ENCODE data around the gene ATP6V0E1.
A peak's percentile ranks its signal among the peaks of the same experiment; 100 is the strongest.
"Not testable (repeated sequence)": the region's sequence is repeated elsewhere in the genome, so short reads cannot be mapped to it uniquely, and the experiment has no call there.

Gene ATP6V0E1

DNA sequence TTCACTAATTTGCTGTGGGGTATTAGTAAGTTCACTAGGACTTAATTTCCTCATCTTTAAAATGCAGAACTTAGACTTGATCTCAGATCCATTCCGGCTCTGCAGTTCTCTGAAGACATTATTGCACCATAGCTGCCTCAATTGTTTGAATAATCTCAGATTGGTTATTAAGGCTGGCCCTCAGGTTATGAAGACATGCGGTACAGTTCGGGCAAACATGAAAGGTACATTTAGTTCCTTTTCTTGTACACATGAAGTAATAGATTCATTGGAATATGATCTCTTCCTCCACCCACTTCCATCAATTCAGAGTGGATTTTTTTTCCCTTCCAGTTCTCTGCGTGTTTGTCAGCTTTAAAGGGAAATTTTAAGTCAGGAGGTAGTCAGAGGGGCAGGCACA, 28.0 kb downstream of the ATP6V0E1 start:
- ChIA-PET POLR2A (ENCODE audit: low non-redundant PET) (no interaction called here), CTCF (interaction anchor here (0.6 to 0.7 kb wide), 3 partner anchors 124 to 289 kb away, joined by 3 to 8 read pairs (median 6); no protein-coding TSS in a partner anchor)
- TF ChIP-seq, protein P1, sequence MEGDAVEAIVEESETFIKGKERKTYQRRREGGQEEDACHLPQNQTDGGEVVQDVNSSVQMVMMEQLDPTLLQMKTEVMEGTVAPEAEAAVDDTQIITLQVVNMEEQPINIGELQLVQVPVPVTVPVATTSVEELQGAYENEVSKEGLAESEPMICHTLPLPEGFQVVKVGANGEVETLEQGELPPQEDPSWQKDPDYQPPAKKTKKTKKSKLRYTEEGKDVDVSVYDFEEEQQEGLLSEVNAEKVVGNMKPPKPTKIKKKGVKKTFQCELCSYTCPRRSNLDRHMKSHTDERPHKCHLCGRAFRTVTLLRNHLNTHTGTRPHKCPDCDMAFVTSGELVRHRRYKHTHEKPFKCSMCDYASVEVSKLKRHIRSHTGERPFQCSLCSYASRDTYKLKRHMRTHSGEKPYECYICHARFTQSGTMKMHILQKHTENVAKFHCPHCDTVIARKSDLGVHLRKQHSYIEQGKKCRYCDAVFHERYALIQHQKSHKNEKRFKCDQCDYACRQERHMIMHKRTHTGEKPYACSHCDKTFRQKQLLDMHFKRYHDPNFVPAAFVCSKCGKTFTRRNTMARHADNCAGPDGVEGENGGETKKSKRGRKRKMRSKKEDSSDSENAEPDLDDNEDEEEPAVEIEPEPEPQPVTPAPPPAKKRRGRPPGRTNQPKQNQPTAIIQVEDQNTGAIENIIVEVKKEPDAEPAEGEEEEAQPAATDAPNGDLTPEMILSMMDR (conservative IDR thresholded peaks at IDR 0.05; ENCODE audit: low read depth), result no peak
- no peak overlapping the region for H3K27ac ChIP-seq
- DNase-seq (ENCODE audit: low spot score), result no peak

DNA sequence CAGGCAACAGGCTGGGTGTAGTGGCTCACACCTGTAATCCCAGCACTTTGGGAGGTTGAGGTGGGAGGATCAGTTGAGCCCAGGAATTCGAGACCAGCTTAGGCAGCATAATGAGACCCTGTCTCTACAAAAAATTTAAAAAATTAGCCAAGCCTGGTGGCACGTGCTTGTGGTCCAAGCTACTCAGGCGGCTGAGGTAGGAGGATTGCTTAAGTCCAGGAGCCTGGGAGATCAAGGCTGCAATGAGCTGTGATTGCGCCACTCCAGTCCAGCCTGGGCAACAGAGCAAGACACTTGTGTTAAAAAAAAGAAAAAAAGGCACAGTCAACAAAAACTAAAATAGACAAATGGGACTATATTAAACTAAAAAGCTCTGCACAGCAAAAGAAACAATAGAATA, 29.3 kb downstream of the ATP6V0E1 start:
- no peak for DNase-seq (ENCODE audit: low spot score)
- POLR2A ChIA-PET (ENCODE audit: low non-redundant PET), result no interaction called here
- no peak overlapping the region for H3K27ac ChIP-seq
- CTCF ChIA-PET, result no interaction called here
- TF ChIP-seq, protein P1 (conservative IDR thresholded peaks at IDR 0.05; ENCODE audit: low read depth), result no peak

DNA sequence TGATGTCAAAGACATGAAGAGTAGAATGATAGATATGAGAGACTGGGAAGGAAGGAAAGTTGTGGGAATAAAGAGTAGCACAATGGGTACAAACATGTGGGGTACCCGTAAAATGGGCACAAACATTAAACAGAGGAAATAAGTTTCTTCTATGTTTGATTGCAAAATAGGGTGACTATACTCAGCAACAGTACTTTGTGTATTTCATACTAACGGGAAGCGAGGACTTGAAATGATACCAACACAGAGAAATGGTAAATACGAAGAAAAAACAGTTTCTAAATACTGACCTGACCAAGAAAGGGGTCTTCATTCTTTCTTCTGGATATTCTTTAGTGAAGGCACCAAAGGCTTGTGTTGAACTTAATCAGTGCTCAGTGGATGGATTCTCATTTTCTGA, 31.1 kb downstream of the ATP6V0E1 start:
- POLR2A ChIA-PET (ENCODE audit: low non-redundant PET), result no interaction called here
- TF ChIP-seq, protein P1 (conservative IDR thresholded peaks at IDR 0.05; ENCODE audit: low read depth), result no peak
- H3K27ac ChIP-seq, result no peak overlapping the region

DNA sequence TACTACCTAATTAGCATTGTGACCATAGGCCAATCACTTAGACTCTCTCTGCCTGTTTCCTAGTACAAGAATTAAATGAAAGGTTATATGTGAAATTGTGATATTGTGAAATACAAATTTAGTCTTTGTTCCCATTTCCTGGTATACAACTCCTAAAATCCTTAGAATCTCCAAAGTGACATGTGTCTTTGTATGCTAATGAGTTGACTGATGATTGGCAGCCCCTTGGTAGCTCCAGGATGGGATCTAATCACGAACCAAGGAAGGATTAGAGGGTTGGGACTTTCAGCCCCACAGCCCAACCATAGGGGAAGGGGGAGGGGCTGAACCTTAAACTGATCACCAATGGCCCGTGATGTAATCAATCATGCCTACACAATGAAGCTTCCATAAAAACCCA, 31.6 kb downstream of the ATP6V0E1 start:
- DNase-seq (ENCODE audit: low spot score), result no peak
- H3K27ac ChIP-seq, result no peak overlapping the region
- CTCF ChIA-PET, result interaction anchor here (0.5 to 0.9 kb wide), 2 partner anchors 128 to 250 kb away, joined by 3 to 4 read pairs; no protein-coding TSS in a partner anchor
- TF ChIP-seq, protein P1 (conservative IDR thresholded peaks at IDR 0.05; ENCODE audit: low read depth), result no peak
- POLR2A ChIA-PET (ENCODE audit: low non-redundant PET), result no interaction called here

More for the DNA sequence above, 31.1 kb downstream of the ATP6V0E1 start:
- no peak for DNase-seq (ENCODE audit: low spot score)
- CTCF ChIA-PET, result interaction anchor here (0.9 kb wide), 1 partner anchor 129 kb away, joined by 4 read pairs; no protein-coding TSS in a partner anchor

DNA sequence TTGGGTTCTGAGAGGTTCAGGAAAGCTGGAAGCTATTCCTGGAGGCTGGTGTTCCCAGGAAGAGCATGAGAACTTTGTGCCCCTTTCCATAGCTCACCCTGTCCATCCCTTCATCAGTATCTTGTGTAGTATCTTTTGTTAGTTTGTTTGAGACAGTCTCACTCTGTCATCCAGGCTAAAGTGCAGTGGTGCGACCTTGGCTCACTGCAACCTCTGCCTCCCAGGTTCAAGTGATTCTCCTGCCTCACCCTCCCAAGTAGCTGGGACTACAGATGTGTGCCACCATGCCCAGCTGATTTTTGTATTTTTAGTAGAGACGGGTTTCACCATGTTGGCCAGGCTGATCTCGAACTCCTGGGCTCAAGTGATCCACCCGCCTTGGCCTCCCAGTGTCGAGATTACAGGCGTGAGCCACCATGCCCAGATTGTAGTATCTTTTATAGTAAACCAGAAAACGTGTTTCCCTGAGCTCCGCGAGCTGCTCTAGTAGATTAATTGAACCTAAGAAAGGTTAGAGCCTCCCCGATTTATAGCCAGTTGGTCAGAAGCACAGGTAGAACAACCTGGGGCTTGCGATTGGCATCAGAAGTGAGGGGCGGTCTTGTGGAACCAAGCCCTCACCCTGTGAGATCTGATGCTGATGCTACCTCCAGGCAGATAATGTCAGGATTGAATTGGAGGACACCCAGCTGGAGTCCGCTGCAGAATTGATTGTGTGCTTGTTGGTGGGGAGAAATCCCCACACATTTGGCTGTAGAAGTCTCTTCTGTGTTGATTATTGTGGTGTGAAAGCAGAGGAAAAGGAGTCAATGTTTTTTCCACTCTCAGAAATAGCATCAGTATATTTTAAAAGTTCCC, 32.3 kb downstream of the ATP6V0E1 start:
- ChIA-PET CTCF (interaction anchor here (0.5 to 0.9 kb wide), 3 partner anchors 36 to 249 kb away, joined by 3 to 5 read pairs (median 4); no protein-coding TSS in a partner anchor), POLR2A (ENCODE audit: low non-redundant PET) (no interaction called here)
- TF ChIP-seq, protein P1 (conservative IDR thresholded peaks at IDR 0.05; ENCODE audit: low read depth), result no peak
- no peak for DNase-seq (ENCODE audit: low spot score)
- peak overlapping the region; percentile 33 for H3K27ac ChIP-seq

DNA sequence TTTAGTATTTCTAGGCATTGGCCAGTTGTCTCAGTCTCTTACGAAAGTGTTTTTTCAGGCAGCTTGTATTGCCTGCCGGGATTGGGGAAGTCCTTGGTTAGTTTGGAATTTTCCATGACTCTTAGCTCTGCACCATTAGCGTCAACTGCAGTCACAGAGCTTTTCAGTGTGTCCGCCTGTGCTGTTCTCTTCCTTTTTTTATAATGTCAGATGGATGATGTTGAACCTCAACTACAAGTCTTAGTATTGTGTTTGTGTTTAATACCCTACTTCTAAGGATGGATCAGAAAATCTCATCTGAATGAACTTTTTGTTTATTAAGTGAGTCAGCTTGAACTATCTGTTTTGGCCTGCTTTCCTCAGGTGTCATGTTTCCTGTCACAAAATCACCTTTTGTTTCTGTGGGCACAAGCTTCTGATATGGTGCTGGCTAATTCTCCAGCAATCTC, 33.1 kb downstream of the ATP6V0E1 start:
- CTCF ChIA-PET, result interaction anchor here (0.6 kb wide), 1 partner anchor 36 kb away, joined by 5 read pairs; no protein-coding TSS in a partner anchor
- TF ChIP-seq, protein P1 (conservative IDR thresholded peaks at IDR 0.05; ENCODE audit: low read depth), result no peak
- peak; percentile 38 for DNase-seq (ENCODE audit: low spot score)
- no peak overlapping the region for H3K27ac ChIP-seq
- POLR2A ChIA-PET (ENCODE audit: low non-redundant PET), result interaction anchor here (0.5 kb wide), 1 partner anchor 256 kb away, joined by 5 read pairs; no protein-coding TSS in a partner anchor

DNA sequence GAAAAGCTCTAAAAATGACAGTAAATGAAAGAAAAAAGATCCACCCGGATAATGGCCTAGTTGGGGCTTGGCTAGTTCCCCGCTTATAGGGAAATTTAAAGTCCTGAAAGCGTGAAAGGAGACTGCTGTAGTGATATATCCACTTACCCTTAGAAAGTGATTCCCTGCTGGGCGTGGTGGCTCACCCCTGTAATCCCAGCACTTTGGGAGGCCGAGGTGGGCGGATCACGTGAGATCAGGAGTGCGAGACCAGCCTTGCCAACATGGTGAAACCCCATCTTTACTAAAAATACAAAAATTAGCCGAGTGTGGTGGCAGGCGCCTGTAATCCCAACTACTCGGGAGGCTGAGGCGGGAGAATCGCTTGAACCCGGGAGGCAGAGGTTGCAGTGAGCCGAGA, 33.5 kb downstream of the ATP6V0E1 start:
- H3K27ac ChIP-seq; CTCF ChIA-PET; DNase-seq (ENCODE audit: low spot score): not testable (repeated sequence)
- POLR2A ChIA-PET (ENCODE audit: low non-redundant PET), result interaction anchor here (0.5 kb wide), 1 partner anchor 257 kb away, joined by 5 read pairs; no protein-coding TSS in a partner anchor

Measured in RWPE1 (cell line).